HEK293 (cell line): ENCODE data around the gene BTBD19.

Experiments
- ZNF302 ChIP-seq: fragments of 450-650 bp; formaldehyde crosslinking; IDR thresholded peaks from 2 replicates; pipeline ENCODE4 v1.5.1; 2016; ENCODE audit warnings: missing biosample characterization, missing genetic modification characterization, low read depth
- TF ChIP-seq, protein P1 (sequence below): fragments of 450-650 bp; formaldehyde crosslinking; IDR thresholded peaks from 2 replicates; pipeline ENCODE4 v1.5.1; 2016; ENCODE audit warnings: missing biosample characterization, missing genetic modification characterization

DNA sequence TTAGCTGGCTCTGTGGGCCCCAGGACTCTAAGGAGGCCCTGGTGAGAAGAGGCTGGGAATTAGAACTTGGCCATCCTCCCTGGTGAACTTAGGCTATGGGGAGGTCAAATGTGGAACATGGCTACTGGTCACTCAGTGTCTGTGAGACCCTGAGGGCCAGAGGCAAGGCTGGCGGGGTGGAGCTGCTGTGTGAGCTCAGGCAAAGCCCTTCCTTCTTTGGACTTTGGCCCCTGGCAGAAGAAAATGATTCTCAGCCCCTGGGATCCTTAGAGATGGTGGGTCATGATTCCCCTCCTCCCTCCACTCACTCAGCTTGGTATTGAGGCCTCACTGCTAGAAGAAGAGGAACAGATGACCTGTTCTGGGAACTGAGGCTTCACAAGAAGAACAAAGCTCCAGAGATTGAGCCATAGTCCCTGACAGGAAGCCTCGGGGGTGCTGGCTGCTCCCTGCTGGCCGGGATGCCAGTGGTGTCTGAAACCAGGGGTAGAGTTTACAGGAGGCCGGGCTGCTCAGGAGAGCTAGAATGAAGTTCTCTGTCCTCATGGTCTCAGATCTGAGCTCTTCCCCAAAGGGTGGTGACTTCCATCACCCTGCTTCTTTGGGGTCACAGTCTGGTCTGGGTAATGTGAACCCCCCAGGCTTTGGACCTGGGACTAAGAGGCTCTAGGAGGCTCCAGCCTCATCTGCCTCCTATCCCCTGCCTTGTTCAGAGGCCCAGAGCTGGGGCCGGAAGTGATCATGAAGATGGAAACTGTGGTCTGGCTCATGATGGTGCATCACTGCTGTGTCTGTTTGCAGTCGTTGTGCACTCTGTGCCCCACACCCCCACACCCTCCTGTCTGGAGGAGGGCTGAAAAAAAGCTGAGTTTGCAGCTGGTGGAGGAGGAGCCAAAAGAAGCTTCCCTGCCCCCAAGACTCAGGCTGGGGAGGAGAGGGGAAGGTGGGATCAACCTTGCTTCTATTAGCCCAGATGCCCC is 905 bp downstream of the BTBD19 start:
- TF ChIP-seq, protein P1, sequence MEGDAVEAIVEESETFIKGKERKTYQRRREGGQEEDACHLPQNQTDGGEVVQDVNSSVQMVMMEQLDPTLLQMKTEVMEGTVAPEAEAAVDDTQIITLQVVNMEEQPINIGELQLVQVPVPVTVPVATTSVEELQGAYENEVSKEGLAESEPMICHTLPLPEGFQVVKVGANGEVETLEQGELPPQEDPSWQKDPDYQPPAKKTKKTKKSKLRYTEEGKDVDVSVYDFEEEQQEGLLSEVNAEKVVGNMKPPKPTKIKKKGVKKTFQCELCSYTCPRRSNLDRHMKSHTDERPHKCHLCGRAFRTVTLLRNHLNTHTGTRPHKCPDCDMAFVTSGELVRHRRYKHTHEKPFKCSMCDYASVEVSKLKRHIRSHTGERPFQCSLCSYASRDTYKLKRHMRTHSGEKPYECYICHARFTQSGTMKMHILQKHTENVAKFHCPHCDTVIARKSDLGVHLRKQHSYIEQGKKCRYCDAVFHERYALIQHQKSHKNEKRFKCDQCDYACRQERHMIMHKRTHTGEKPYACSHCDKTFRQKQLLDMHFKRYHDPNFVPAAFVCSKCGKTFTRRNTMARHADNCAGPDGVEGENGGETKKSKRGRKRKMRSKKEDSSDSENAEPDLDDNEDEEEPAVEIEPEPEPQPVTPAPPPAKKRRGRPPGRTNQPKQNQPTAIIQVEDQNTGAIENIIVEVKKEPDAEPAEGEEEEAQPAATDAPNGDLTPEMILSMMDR = no peak
- TF ChIP-seq ZNF302 (tag by site-specific recombination) = no peak
